Measurements from ENCODE around the gene PLEKHA8. TPM values are rescaled to one million over a fixed set of nuclear protein-coding genes. Genes with fewer than 3 reads are reported as not detected.

The PLEKHA8 gene
- total and polyA plus RNA-seq, 2 of the 8 experiments (the other 6 are each of a cell fraction or from before 2014, with no cell fraction given): 10.7 to 44.0 TPM

DNA sequence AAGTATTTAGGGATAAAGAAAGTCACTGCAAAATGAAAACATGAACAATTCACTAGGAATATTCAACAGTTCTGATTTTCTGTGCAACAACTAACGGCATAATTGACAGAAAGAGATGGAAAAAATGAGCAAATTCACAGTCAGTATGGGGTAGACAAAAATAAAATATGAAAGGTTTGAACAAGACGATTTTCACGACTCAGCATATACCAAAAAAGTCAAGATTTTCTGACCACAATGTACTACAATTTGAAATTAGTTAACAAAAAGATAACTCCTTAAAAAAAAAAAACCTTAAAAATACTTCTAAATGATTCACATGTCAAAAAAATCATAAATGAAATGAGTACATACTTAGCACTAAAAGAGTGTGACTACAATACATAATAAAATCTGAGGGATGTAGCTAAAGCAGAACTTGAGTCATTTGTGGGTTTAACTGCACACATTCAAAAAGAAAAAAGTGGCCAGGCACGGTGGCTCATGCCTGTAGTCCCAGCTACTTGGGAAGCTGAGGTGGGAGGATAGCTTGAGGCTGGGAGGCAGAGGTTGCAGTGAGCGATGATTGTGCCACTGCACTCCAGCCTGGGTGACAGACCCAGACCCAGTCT is 84.0 kb downstream of the PLEKHA8 start:
- Histone ChIP-seq H3K18ac (ENCODE audit: extremely low read depth, low read length) (no peak overlapping the region), H3K9ac (replicated peaks in 1 of 4; ENCODE audit: extremely low read depth in 1 of 4, low read depth in 3 of 4, low read length in 3 of 4) (no peak overlapping the region), H3K9me3 (ENCODE audit: insufficient read depth in 2 of 2, low read depth in 1 of 2, low read length in 1 of 2) (peaks cover 4 to 16% of the 10 kb centered on the region in 2 experiments), H2BK15ac (ENCODE audit: low read length) (no peak overlapping the region), H2BK20ac (ENCODE audit: low read length) (no peak overlapping the region), H4K91ac (replicated peaks; ENCODE audit: insufficient read length, low read length) (no peak overlapping the region), H3K27ac (ENCODE audit: low read depth, low read length) (no peak overlapping the region), H3K23me2 (ENCODE audit: low read depth, low read length) (no peaks in the 10 kb centered on the region), H2BK120ac (replicated peaks; ENCODE audit: low read depth, low read length) (no peak overlapping the region), H4K5ac (ENCODE audit: insufficient read length, low read depth, low read length) (no peak overlapping the region), H2AFZ (ENCODE audit: low read length) (no peak overlapping the region), H3K79me2 (ENCODE audit: control insufficient read depth in 1 of 2, insufficient read depth in 2 of 2, low read length in 2 of 2) (no peaks in the 10 kb centered on the region), H3K23ac (ENCODE audit: insufficient read length) (no peak overlapping the region), H3K4me2 (ENCODE audit: insufficient read depth in 1 of 2, low read depth in 2 of 2, low read length in 2 of 2) (no peak overlapping the region), H4K8ac (ENCODE audit: extremely low read depth, insufficient read depth, low read length) (no peak overlapping the region), H3K4me1 (replicated peaks in 1 of 4; ENCODE audit: control insufficient read depth in 3 of 4, insufficient read depth in 4 of 4, low read length in 3 of 4) (no peaks in the 10 kb centered on the region; a peak in 1 of 7 replicates), H4K20me1 (replicated peaks in 1 of 2; ENCODE audit: control insufficient read depth in 1 of 2, insufficient read depth in 2 of 2, low read length in 2 of 2) (peaks cover 0 to 5% of the 10 kb centered on the region in 2 experiments), H3K14ac (ENCODE audit: insufficient read length) (no peak overlapping the region), H2BK12ac (ENCODE audit: low read depth, low read length) (no peak overlapping the region), H3K27me3 (replicated peaks in 1 of 4; ENCODE audit: control insufficient read depth in 3 of 4, extremely low read depth in 1 of 4, insufficient read depth in 3 of 4, low read length in 3 of 4) (no peaks in the 10 kb centered on the region), H3K36me3 (ENCODE audit: control insufficient read depth in 2 of 4, insufficient read depth in 4 of 4, low read length in 3 of 4) (peaks cover 0 to 4% (median 0%) of the 10 kb centered on the region in 4 experiments; a peak in 1 of 8 replicates), H3K4me3 (ENCODE audit: extremely low read depth in 1 of 4, insufficient read depth in 2 of 4, low read depth in 3 of 4, low read length in 4 of 4) (no peak overlapping the region), H2BK5ac (ENCODE audit: low read depth, low read length) (no peak overlapping the region), H3K4ac (replicated peaks; ENCODE audit: insufficient read length, low read depth, low read length) (no peak overlapping the region), H3K79me1 (ENCODE audit: low read depth, low read length) (no peaks in the 10 kb centered on the region), H2AK5ac (ENCODE audit: low read depth, low read length) (no peak overlapping the region), H3K56ac (replicated peaks; ENCODE audit: insufficient read length, low read depth, low read length) (no peak overlapping the region)
- ChIA-PET POLR2A (ENCODE audit: partially characterized antibody) (no interaction called here), CTCF (ENCODE audit: partially characterized antibody) (interaction anchor here (0.7 kb wide), 1 partner anchor 165 kb away, joined by 3 read pairs; no protein-coding TSS in a partner anchor)
- 86% methylated on average over 5 of the region's 5 CpGs; no CpG with 5 or more reads in 1 of the 2 experiments for WGBS, 2 experiments (ENCODE audit: extremely low coverage in 1 of 2, insufficient coverage in 1 of 2, insufficient read length in 1 of 2, insufficient replicate concordance in 2 of 2, low coverage in 1 of 2, low lambda C conversion rate in 2 of 2, missing lambda C conversion rate in 1 of 2)
- no peak for FAIRE-seq
- TF ChIP-seq MAFK (IDR thresholded peaks at IDR 0.05; ENCODE audit: low read depth, low read length) (peak; percentile 84), RBBP5 (IDR thresholded peaks at IDR 0.05; ENCODE audit: borderline replicate concordance, low read depth, low read length) (no peak)
- DNase-seq (ENCODE audit: low read depth in 1 of 2, low spot score in 2 of 2): no peak
